Osteoblast (primary cell): ENCODE data around the gene PRTFDC1. TPM values are rescaled to one million over a fixed set of nuclear protein-coding genes. Genes with fewer than 3 reads are reported as not detected.
A peak's percentile ranks its signal among the peaks of the same experiment; 100 is the strongest.
"Not testable (repeated sequence)": the region's sequence is repeated elsewhere in the genome, so short reads cannot be mapped to it uniquely, and the experiment has no call there.

Source experiments
- DNase-seq: peaks from one replicate; pipeline ENCODE4 v3.0.0; 2011; ENCODE audit warnings: low spot score, mixed read lengths; ENCODE audit not compliant: insufficient read length; ENCODE audit errors: missing footprints
- H2AFZ ChIP-seq: 2 replicates; pipeline ENCODE4 v1.6.0; 2011; ENCODE audit warnings: mild to moderate bottlenecking, low read length
- H3K27ac ChIP-seq: 2 replicates; pipeline ENCODE4 v1.5.1; 2011; ENCODE audit warnings: mild to moderate bottlenecking, low read depth, low read length, moderate library complexity
- H3K27me3 ChIP-seq: 2 replicates; pipeline ENCODE4 v1.6.0; 2012; ENCODE audit warnings: mild to moderate bottlenecking, control low read depth, inconsistent platforms, low read length, moderate library complexity; ENCODE audit not compliant: insufficient read depth
- H3K36me3 ChIP-seq: 2 replicates; pipeline ENCODE4 v1.5.1; 2011; ENCODE audit warnings: mild to moderate bottlenecking, low read length, control low read depth, moderate library complexity; ENCODE audit not compliant: insufficient read depth
- H3K4me1 ChIP-seq: 2 replicates; pipeline ENCODE4 v1.5.1; 2011; ENCODE audit warnings: mild to moderate bottlenecking, low read length, control low read depth, moderate library complexity; ENCODE audit not compliant: insufficient read depth
- H3K4me2 ChIP-seq: 2 replicates; pipeline ENCODE4 v1.6.0; 2011; ENCODE audit warnings: mild to moderate bottlenecking, low read length; ENCODE audit not compliant: insufficient read depth
- H3K4me3 ChIP-seq: fragments of 200-600 bp; sonication (generic); 3 replicates; pipeline ENCODE4 v1.5.1; 2012; ENCODE audit warnings: mild to moderate bottlenecking, low read length, inconsistent platforms; ENCODE audit not compliant: insufficient read depth
- H3K79me2 ChIP-seq: 2 replicates; pipeline ENCODE4 v1.6.0; 2012; ENCODE audit warnings: mild to moderate bottlenecking, low read length, control low read depth, inconsistent platforms; ENCODE audit not compliant: insufficient read depth
- H3K9me3 ChIP-seq: 2 replicates; pipeline ENCODE4 v1.5.1; 2011; ENCODE audit warnings: low read depth, low read length, control low read depth
- H4K20me1 ChIP-seq: 2 replicates; pipeline ENCODE4 v1.6.0; 2012; ENCODE audit warnings: mild to moderate bottlenecking, low read length, control low read depth; ENCODE audit not compliant: insufficient read depth
- total RNA-seq: library from RNA; depleted of rRNA; stranded (reverse); fragments of >200 nt; gene quantifications from 2 replicates; pipeline ENCODE4 v1.2.3, GENCODE V29; 2012
- TF ChIP-seq, protein P1 (sequence below): IDR thresholded peaks from 2 replicates; pipeline ENCODE4 v1.5.1; 2011; ENCODE audit warnings: mild to moderate bottlenecking, low read depth, low read length, moderate library complexity; ENCODE audit errors: extremely low read depth

Gene PRTFDC1
- total RNA-seq, 1 donor: 5.1 TPM

DNA sequence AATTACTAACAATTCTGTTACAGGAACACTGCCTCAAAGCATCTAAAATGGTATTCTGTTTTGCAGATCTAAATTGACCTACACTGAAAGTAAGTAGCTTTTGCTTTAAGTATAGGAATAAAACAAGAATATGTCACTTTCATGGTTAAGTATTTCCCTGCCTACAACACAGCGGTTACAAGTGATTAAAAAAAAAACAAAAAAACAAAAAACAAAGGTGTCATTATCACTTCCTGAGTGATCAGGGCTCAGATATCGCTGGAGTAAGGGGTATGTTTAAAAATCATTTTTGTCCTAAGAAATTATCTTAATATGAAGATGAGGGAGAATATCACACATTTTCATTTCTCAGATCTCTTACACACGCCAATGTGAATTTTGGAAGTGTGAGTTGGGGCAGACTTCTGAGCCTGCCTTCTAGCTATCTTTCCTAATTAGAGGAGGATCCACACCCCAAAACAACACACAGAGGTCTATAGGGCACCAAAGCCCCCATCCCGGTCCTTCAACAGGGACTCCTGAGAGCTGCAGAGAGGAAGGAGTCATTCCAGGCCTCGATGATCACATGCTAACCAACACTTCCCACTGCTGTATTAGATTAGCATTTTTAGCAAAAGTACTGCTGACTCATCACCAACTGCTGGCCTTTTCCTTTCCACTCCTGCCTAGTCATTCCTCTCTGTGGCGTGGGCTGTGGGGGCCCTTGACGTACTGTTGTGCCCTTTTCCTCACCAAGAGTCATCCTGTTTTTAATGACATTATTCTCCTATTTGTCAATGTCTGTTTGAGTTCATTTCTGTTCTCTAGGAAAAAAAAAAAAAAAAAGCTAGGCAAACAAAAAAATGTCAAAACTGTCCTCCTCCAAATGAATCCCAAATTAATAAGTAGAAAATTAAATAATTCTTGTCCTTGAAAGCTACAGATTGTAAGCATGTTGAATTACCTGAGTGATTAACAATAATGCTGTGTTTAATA lies 31.2 kb downstream of the PRTFDC1 start:
- DNase-seq: peak; percentile 83

GRCh38 chr10:24920192-24920591 lies 32.2 kb downstream of the PRTFDC1 start:
- not testable (repeated sequence) for H3K9me3 ChIP-seq, H2AFZ ChIP-seq, H3K79me2 ChIP-seq, H4K20me1 ChIP-seq, DNase-seq, H3K4me2 ChIP-seq, H3K4me3 ChIP-seq, H3K27me3 ChIP-seq, H3K36me3 ChIP-seq, H3K27ac ChIP-seq
- peaks cover 11% of the 10 kb centered on the region for H3K4me1 ChIP-seq

More for the DNA sequence above, 31.2 kb downstream of the PRTFDC1 start:
- H3K36me3 ChIP-seq: no peaks in the 10 kb centered on the region
- no peaks in the 10 kb centered on the region for H3K9me3 ChIP-seq
- no peak overlapping the region for H3K4me3 ChIP-seq
- H2AFZ ChIP-seq: peak overlapping the region; percentile 79
- TF ChIP-seq, protein P1, sequence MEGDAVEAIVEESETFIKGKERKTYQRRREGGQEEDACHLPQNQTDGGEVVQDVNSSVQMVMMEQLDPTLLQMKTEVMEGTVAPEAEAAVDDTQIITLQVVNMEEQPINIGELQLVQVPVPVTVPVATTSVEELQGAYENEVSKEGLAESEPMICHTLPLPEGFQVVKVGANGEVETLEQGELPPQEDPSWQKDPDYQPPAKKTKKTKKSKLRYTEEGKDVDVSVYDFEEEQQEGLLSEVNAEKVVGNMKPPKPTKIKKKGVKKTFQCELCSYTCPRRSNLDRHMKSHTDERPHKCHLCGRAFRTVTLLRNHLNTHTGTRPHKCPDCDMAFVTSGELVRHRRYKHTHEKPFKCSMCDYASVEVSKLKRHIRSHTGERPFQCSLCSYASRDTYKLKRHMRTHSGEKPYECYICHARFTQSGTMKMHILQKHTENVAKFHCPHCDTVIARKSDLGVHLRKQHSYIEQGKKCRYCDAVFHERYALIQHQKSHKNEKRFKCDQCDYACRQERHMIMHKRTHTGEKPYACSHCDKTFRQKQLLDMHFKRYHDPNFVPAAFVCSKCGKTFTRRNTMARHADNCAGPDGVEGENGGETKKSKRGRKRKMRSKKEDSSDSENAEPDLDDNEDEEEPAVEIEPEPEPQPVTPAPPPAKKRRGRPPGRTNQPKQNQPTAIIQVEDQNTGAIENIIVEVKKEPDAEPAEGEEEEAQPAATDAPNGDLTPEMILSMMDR: no peak
- peaks cover 11% of the 10 kb centered on the region for H3K4me1 ChIP-seq
- H4K20me1 ChIP-seq: no peaks in the 10 kb centered on the region
- peak overlapping the region; percentile 38 for H3K4me2 ChIP-seq
- peaks cover 5% of the 10 kb centered on the region for H3K27me3 ChIP-seq
- H3K27ac ChIP-seq: peak overlapping the region; percentile 91
- no peaks in the 10 kb centered on the region for H3K79me2 ChIP-seq

DNA sequence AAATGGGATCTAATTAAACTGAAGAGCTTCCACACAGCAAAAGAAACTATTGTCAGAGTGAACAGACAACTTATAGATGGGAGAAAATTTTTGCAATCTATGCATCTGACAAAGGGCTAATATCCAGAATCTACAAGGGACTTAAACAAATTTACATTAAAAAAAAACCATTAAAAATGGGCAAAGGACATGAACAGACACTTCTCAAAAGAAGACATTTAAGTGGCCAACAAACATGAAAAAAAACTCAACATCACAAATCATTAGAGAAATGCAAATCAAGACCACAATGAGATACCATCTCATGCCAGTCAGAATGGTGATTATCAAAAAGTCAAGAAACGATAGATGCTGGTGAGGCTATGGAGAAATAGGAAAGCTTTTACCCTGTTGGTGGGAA lies 32.8 kb downstream of the PRTFDC1 start:
- not testable (repeated sequence) for DNase-seq, H3K36me3 ChIP-seq, H3K79me2 ChIP-seq, H3K9me3 ChIP-seq, H3K27me3 ChIP-seq, H3K27ac ChIP-seq, H3K4me3 ChIP-seq, H2AFZ ChIP-seq, H4K20me1 ChIP-seq, H3K4me2 ChIP-seq
- H3K4me1 ChIP-seq: peaks cover 11% of the 10 kb centered on the region

- no peak overlapping the region for H3K4me3 ChIP-seq
- H3K4me1 ChIP-seq: peaks cover 17% of the 10 kb centered on the region
- H3K9me3 ChIP-seq: no peaks in the 10 kb centered on the region
- H3K4me2 ChIP-seq: no peak overlapping the region
- TF ChIP-seq, protein P1: no peak
- no peaks in the 10 kb centered on the region for H3K27me3 ChIP-seq
- no peaks in the 10 kb centered on the region for H4K20me1 ChIP-seq
- no peak overlapping the region for H3K27ac ChIP-seq
- no peak overlapping the region for H2AFZ ChIP-seq
- no peak for DNase-seq
- H3K36me3 ChIP-seq: no peaks in the 10 kb centered on the region
- no peaks in the 10 kb centered on the region for H3K79me2 ChIP-seq
These were observed 34.4 kb downstream of the PRTFDC1 start for GRCh38 chr10:24917979-24918378.

DNA sequence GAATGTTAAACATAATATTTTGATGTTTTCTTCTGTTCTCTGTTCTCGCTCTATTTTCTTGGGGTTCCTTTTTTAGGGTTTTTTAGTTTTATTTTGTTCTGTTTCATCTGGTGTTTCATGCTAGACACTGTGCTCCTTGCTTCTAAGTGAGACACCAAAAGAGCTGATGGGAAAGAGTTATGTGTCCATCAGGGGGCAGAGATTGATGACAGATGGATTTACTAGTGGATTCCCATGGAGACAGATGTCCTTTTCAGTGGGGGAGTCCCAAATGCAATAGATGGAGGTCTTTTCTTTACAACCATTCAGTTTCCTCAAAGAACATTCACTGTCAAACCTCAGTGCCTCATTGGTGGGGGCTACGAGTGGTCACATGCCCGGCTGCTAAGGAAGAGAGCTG lies 34.9 kb downstream of the PRTFDC1 start:
- H3K27ac ChIP-seq: no peak overlapping the region
- H3K36me3 ChIP-seq: no peaks in the 10 kb centered on the region
- no peaks in the 10 kb centered on the region for H4K20me1 ChIP-seq
- H3K4me1 ChIP-seq: peaks cover 17% of the 10 kb centered on the region
- H2AFZ ChIP-seq: no peak overlapping the region
- DNase-seq: no peak
- H3K27me3 ChIP-seq: no peaks in the 10 kb centered on the region
- H3K4me3 ChIP-seq: no peak overlapping the region
- H3K4me2 ChIP-seq: no peak overlapping the region
- H3K9me3 ChIP-seq: no peaks in the 10 kb centered on the region
- no peaks in the 10 kb centered on the region for H3K79me2 ChIP-seq
- TF ChIP-seq, protein P1: no peak
